H1 (cell line): Measurements from ENCODE around the gene GGA3. TPM values are rescaled to one million over a fixed set of nuclear protein-coding genes. Genes with fewer than 3 reads are reported as not detected.

Source experiments
- ASH2L ChIP-seq: fragments of 200-600, 300-600 bp; sonication (generic); IDR thresholded peaks from one replicate; pipeline ENCODE4 v1.7.1; 2017; ENCODE audit warnings: low read length
- BACH1 ChIP-seq: IDR thresholded peaks from 2 replicates; pipeline ENCODE4 v1.6.1; 2012; ENCODE audit warnings: low read length, improper control_type of control experiment
- BCL11A ChIP-seq, 2 experiments: IDR thresholded peaks; one replicate each; pipeline ENCODE4 v1.6.1; 2011; ENCODE audit warnings: low read depth in 2 of 2, low read length in 2 of 2, mild to moderate bottlenecking in 2 of 2
- CHD2 ChIP-seq: IDR thresholded peaks from 2 replicates; pipeline ENCODE4 v1.6.1; 2012; ENCODE audit warnings: low read length, improper control_type of control experiment
- HDAC2 ChIP-seq, 2 experiments: fragments of 300-600 bp in 1 of 2; sonication (generic) in 1 of 2; IDR thresholded peaks; 2 replicates each; pipeline ENCODE4 v1.6.1; 2011 to 2012; ENCODE audit warnings: low read depth in 2 of 2, low read length in 2 of 2, mild to moderate bottlenecking in 2 of 2, moderate library complexity in 2 of 2, borderline replicate concordance in 1 of 2, inconsistent platforms in 1 of 2
- HDAC6 ChIP-seq: IDR thresholded peaks from one replicate; pipeline ENCODE4 v1.7.1; 2012; ENCODE audit warnings: low read depth, mild to moderate bottlenecking, inconsistent platforms, low read length, moderate library complexity
- JUN ChIP-seq: IDR thresholded peaks from 2 replicates; pipeline ENCODE4 v1.6.1; 2011; ENCODE audit warnings: low read depth, mild to moderate bottlenecking, improper control_type of control experiment, low read length
- KDM4A ChIP-seq: IDR thresholded peaks from one replicate; pipeline ENCODE4 v1.7.1; 2012; ENCODE audit warnings: low read depth, mild to moderate bottlenecking, moderate library complexity, low read length, inconsistent platforms; ENCODE audit not compliant: severe bottlenecking
- POLR2AphosphoS5 ChIP-seq: IDR thresholded peaks from 2 replicates; pipeline ENCODE4 v1.6.1; 2011; ENCODE audit warnings: low read depth, low read length
- RNF2 ChIP-seq: fragments of 200-900, 300-1000 bp; sonication (generic); IDR thresholded peaks from 2 replicates; pipeline ENCODE4 v1.7.1; 2016; ENCODE audit warnings: borderline replicate concordance, low read depth, mild to moderate bottlenecking, antibody characterized with exemption, low read length; ENCODE audit not compliant: poor library complexity, severe bottlenecking; ENCODE audit errors: missing control alignments
- SIX5 ChIP-seq: IDR thresholded peaks from 2 replicates; pipeline ENCODE4 v1.6.1; 2011; ENCODE audit warnings: mild to moderate bottlenecking, low read depth, low read length
- SP1 ChIP-seq: IDR thresholded peaks from 2 replicates; pipeline ENCODE4 v1.6.1; 2011; ENCODE audit warnings: low read depth, low read length
- SP2 ChIP-seq: IDR thresholded peaks from 2 replicates; pipeline ENCODE4 v1.6.1; 2012; ENCODE audit warnings: mild to moderate bottlenecking, low read length, inconsistent platforms
- SP4 ChIP-seq: IDR thresholded peaks from 2 replicates; pipeline ENCODE4 v1.6.1; 2012; ENCODE audit warnings: low read length, inconsistent platforms
- TAF1 ChIP-seq: IDR thresholded peaks from 2 replicates; pipeline ENCODE4 v1.6.1; 2011; ENCODE audit warnings: mild to moderate bottlenecking, low read depth, low read length
- TAF7 ChIP-seq: optimal IDR thresholded peaks from 2 replicates; pipeline ENCODE3; 2011; ENCODE audit warnings: low read depth, mild to moderate bottlenecking, inconsistent platforms, low read length, moderate library complexity, borderline replicate concordance
- TCF12 ChIP-seq: IDR thresholded peaks from 2 replicates; pipeline ENCODE4 v1.6.1; 2011; ENCODE audit warnings: low read depth, mild to moderate bottlenecking, low read length
- TEAD4 ChIP-seq: IDR thresholded peaks from 2 replicates; pipeline ENCODE4 v1.6.1; 2012; ENCODE audit warnings: low read depth, low read length, inconsistent platforms, mixed read lengths
- YY1 ChIP-seq: IDR thresholded peaks from 2 replicates; pipeline ENCODE4 v1.6.1; 2011; ENCODE audit warnings: low read depth, mild to moderate bottlenecking, low read length
- polyA plus RNA-seq, 7 experiments: library from polyadenylated mRNA; depleted of rRNA in 3 of 7; stranded (reverse) in 5 of 7; unstranded in 2 of 7; fragments of >200 nt in 5 of 7; fragments of 200-250 nt in 2 of 7; gene quantifications; 1 replicate in 5 of 7; 2 replicates in 1 of 7; 4 replicates in 1 of 7; pipeline versions ENCODE4 v1.2.1 to v1.2.3, GENCODE V29; 2011 to 2013; ENCODE audit warnings: missing spikeins in 2 of 7, mixed read lengths in 2 of 7
- total RNA-seq: library from RNA; stranded (reverse); fragmentation: NEBNext Ultra II Directional; extraction: Animal tissue kit (Norgen Biotek cat#: 25700); gene quantifications from 2 replicates; pipeline ENCODE4 v1.2.1, GENCODE V29; 2021
- TF ChIP-seq, protein P1 (sequence below): IDR thresholded peaks from 2 replicates; pipeline ENCODE4 v1.6.1; 2012; ENCODE audit warnings: inconsistent platforms

GGA3 gene
- total and polyA plus RNA-seq, 2 of the 8 experiments (the other 6 are each of a cell fraction or from before 2014, with no cell fraction given): 40.6 to 60.0 TPM

- TF ChIP-seq, protein P1, sequence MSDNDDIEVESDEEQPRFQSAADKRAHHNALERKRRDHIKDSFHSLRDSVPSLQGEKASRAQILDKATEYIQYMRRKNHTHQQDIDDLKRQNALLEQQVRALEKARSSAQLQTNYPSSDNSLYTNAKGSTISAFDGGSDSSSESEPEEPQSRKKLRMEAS: no peak
- TF ChIP-seq SP2 (no peak), KDM4A (no peak), HDAC6 (no peak), RNF2 (no peak), POLR2AphosphoS5 (no peak; the same call in 1 of the 2 replicates), BACH1 (no peak), CHD2 (no peak), SP4 (0 out of 2 replicates have a peak, but pooled peaks have one; percentile 50), TCF12 (no peak), BCL11A (IDR thresholded peaks at IDR 0.05; ENCODE audit: low read depth in 2 of 2, low read length in 2 of 2) (no peak), TAF7 (peak; percentile 85), TAF1 (no peak), ASH2L (no peak), SP1 (no peak), YY1 (no peak), TEAD4 (no peak), HDAC2 (IDR thresholded peaks at IDR 0.05; ENCODE audit: borderline replicate concordance in 1 of 2, low read depth in 2 of 2, low read length in 2 of 2) (0 out of 4 replicates have a peak, but pooled peaks of 1 of the 2 experiments have one; percentile 47), JUN (no peak), SIX5 (no peak)
These were observed 20.8 kb downstream of the GGA3 start (continued) for GRCh38 chr17:75240394-75241142.
